GM18520 (cell line): ENCODE results near the gene CERS5.
"Not testable (repeated sequence)": the region's sequence is repeated elsewhere in the genome, so short reads cannot be mapped to it uniquely, and the experiment has no call there.

Experiments used
- ATAC-seq: cut with Tn5 transposase; IDR thresholded peaks from one replicate; pipeline ENCODE4 v1.9.1; 2021; ENCODE audit not compliant: unreplicated experiment

Gene CERS5

DNA sequence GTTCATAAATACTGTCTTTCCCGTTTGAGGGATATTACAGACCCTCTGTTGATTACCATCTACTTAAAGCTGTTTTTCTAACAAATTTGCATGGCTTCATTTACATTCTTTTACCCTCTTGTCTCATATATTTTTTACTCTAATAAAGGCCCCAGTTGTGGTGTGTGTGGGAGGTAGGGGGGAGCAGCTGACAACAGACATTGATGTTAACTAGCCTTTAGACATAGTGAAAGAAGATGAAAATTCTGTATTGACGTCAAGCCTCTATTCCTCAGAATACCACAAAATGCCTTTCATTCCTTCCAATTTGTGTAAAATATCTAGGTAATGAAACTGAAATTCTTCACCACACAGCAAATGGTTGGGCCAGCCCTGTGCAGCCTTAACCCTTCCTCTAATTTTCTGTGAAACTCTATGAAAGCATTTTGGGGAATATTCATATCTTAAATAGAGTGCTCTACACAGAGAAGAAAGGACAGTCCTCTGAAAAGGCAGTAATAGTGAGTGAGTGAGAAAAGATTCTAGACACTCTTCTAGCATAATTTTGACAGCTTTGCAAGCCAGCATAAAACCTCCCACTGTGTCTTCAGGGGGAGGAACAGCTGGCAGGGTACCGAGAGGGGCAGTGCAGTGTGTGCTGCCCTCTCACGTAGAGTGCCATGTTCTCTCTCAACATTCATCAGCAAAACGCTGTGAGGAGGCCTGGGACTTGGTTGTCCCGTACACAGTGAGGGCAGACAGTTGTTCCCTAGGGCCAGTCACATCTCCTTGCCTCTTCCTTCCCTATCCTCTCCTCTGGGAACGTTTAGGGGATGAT, 20.1 kb upstream of the CERS5 start:
- ATAC-seq, result no peak

DNA sequence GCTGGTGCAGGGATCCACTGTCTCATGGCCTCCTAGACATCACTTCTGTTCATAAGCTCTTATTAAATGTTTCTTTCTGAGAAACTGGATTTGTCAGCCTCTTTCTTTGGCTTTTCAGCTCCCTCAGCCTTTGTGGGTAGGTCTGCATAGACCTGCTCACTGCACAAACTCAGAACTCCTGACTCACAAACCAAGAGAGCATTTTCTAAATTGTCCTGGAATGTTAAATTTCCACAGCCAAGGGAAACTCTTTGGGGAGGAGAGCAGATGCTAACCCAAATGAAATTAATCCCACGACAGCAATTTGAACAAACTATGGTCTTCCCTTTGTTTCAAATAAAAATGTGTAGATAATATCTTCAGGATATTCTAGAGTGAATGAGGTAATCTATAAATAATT, 19.5 kb upstream of the CERS5 start:
- ATAC-seq, result no peak

DNA sequence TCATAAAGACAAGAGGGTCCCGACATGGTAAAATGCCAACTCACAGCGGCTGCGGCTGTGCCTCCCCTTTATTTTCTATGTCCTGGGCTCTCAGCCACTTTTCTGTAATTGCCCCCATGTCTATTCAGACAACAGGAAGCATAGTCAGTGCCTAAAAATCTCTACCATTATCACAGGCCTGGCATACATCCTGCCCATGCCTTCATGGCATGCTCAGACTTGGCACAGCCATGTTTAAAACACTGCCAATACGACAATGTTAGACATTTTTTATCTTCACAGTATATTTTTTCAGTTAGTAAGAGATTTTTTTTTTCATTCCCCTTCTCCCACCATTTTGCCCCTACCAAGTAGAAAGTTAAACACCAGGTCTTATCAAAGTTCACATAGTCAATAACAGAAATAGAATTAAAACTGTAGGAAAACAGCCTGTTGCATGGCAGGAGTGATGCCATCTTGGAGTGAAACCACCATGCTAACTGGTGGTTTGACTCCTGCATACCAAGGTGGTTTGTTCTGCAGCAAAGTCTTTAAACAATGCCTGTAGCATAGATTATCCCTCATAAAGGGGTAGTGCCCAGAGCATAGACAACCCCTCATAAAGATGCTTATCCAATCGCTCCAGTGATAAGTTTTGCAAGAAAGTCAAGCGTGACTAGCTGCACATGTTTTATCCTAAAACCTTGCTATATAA, 18.9 kb upstream of the CERS5 start:
- ATAC-seq, result no peak

DNA sequence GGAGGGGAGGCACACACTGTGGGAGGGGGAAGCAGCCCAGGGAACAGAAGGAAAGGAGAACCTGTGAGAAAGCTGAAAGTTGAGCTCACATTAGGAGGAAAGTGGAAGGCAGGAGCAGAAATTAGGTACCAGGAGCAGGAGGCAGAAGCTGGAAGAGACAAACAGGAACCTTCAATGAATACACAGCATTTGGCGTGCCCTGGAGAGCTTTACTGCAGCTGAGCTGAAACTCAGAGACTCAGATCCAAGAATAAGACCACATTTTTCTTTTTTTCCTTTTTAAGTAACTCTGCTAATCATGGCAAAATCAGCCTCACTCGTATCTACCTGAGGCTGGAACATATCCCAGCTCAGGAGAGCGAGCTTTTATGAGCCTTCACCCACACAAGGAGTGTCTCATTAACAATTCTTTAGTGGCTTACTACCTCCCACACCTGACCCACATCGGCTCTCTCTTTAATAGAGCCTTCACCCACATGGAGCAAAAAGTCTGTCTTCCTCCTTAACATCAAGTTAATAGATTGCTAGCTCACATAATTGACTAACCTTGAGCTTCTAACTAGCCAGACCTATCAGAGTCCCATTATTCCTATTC, 18.2 kb upstream of the CERS5 start:
- ATAC-seq, result no peak

DNA sequence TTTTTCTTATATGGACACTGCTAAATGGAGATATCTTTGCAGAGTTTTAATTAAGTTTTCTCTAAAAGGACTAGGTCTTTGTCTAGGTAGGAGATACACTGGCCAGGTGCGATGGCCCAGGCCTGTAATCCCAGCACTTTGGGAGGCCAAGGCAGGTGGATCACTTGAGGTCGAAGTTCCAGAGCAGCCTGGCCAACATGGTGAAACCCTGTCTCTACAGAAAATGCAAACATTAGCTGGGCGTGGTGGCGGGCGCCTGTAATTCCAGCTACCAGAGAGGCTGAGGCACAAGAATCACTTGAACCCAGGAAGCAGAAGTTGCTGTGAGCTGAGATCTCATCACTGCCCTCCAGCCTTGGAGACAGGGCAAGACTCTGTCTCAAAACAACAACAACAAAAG, 17.1 kb upstream of the CERS5 start:
- no peak for ATAC-seq

DNA sequence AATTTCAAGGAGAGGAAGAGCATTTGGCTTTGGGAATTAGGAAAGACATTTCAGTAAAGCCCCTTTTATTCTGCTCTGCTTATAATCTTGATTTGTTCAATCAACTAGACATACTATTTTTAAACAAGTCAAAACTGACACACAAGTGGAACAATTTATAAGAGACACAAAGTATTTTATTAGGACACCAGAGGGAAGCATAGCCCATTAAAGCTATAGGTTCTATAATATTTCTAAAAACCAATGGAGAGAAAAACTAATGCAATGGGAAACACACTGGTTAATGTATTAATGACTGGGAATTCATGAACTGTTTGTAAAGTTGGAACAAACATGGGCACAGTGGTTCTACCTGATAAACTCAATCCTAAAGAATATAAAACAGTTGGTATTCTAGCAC, 15.3 kb upstream of the CERS5 start:
- no peak for ATAC-seq

DNA sequence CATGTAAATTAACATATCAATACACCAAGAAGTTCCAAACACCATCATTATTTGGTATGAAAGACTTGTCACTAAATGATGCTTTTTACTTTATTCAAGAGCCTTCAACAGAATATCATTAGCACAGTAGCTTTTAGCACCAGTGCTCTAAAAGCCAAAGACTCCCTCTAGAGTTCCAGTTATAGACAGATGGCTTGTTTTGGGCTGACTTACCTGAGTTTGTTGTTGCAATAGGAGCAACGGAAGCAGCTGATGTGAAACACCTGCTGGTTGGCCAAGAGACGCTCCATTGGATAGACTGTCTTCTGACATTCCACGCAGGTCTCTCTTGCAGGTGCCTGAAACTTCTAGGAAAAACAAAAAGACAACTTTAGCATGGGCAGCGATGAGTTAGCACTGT, 14.5 kb upstream of the CERS5 start:
- no peak for ATAC-seq

DNA sequence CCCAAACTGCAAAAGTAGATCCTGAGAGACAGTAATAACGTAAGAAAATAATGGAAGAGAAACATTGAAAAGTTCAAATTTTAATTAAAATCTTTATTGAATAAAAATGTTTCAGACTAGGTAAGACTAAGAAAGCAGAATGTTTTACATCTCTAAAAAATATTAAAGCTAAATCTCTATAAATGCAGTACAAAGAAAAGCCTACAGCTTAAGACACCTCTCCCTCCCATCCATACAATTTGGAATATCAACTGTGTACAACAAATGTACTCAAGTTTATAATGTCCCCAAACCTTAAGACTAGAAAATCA, 8.5 kb upstream of the CERS5 start:
- no peak for ATAC-seq

DNA sequence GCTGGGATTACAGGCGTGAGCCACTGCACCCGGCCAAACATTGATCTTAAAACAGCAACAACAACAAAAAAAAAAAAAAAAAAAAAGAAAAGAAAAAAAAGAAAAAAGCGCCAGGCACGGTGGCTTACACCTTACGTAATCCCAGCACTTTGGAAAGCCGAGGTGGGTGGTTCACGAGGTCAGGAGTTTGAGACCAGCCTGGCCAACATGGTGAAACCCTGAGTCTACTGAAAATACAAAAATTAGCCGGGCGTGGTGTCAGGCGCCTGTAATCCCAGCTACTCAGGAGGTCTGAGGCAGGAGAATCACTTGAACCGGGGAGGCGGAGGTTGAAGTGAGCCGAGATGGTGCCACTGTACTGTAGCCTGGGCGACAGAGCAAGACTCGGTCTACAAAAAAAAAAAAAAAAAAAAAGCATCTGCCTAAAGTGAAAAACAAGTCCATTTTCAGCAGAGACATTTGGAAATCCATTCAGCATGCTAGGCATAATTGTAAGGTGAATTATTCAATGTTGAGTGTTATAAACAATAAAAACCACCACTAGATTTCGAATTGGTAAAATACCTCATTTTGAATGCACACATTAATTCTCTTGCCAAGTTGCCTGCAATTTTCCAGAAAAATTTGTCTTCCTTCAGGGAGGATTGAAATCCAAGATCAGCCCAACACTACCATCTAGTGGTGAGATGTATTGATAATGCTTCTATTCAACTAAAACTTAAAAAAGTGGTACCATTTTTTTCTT, 8.0 kb upstream of the CERS5 start:
- no peak for ATAC-seq

DNA sequence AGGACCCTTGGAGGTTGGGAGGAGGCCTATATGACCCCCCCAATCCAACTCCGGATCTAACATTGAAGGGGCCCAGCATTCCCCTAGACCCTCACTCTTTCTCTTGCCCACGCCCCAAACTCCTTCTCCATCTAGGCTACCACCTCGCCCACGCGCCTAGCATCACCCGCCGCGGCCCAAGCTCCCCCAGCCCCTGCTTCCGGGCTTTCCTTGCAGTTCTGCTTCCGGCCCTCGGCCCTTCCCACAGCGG, 445 bp downstream of the CERS5 start:
- ATAC-seq, result no peak

DNA sequence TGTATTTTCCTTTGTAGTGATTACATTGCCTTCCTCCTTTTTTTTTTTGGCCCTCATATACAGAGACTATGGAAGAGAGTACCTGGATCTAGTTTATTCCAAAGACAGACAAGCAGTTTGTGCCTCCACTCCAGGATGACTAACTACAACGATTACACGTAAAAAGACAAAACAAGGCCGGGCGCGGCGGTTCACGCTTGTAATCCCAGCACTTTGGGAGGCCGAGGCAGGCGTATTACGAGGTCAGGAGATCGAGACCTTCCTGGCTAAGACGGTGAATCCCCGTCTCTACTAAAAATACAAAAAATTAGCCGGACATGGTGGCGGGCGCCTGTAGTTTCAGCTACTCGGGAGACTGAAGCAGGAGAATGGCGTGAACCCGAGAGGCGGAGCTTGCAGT, 2.2 kb downstream of the CERS5 start:
- ATAC-seq, result no peak

DNA sequence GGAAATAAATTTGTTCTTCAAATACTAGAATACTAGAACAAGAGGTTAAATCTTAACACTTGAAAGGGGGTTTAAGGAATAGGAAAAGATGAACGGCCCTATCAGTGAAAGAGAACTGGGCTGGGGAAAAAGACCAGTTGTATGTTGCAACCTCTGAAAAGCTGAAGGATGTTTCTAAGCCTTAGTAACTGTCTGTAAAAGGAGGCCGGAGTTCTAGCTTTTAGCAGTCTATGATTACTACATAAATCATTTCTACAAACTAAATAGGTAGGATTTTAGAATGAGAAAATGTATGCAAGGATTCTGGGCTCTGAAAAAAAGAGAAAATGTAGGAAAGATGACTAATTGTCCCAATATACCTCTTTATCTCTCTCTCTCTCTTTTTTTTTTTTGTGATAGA, 4.9 kb downstream of the CERS5 start:
- no peak for ATAC-seq

DNA sequence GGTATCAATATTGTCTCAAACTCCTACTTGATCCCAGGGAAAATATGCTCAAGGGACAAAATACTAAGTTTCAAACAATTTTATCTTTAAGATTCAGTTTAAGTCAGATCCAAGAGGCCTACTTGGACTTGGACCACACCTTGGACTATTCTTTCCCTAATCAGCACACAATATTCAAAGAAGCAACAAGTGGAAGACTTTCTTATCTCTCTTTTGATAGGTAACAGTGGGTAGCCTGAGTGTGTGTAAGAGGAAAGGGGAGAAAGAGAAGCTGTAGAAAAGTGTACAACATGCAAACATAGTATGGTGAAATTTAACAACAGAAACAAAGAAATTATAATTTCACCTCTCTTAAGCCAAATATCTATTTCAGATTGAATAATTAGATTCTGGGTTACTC, 6.5 kb downstream of the CERS5 start:
- ATAC-seq, result no peak

DNA sequence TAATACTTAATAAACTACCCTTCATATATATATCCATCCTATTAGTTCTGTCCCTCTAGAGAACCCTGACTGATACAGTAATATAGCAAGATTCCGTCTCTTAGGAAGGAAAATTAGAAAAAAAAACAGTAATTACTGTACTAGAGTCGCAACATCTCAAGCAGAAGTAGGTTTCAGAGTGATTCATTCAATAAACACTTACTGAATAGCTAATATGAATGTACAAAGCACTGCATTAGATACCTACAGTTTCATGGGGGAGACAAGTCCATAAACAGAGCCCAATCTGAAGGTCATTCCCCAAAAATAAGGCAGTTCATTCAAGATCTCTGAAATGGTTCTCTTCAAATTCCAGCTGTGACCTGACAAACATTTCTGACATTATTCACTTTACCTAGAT, 9.9 kb downstream of the CERS5 start:
- no peak for ATAC-seq

DNA sequence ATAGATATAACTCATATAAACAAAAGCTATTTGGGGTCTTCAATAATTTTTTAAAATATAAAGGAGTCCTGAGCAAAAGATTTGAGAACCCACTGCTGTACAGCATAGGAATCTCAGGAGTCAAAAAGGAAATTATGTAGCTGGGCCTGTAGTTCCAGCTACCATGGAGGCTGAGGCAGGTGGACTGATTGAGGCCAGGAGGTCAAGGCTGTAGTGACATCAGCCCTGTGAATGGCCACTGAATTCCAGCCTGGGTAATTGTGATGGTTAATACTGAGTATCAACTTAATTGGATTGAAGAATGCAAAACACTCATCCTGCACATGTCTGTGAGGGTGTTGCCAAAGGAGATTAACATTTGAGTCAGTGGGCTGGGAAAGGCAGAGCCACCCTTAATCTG, 10.5 kb downstream of the CERS5 start:
- ATAC-seq, result no peak

DNA sequence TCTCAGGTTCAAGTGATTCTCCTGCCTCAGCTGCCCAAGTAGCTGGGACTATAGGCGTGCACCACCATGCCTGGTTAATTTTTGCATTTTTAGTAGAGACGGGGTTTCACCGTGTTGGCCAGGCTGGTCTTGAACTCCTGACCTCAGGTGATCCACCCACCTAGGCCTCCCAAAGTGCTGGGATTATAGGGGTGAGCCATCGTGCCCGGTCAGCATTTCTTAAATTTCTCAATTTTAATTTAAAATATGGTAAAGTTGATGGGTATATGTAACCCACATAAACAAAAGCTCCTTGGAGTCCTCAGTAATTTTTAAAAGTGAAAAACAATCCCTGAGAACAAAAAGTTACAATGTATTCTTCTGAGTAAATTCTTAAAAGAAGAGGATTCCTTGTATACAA, 12.2 kb downstream of the CERS5 start:
- not testable (repeated sequence) for ATAC-seq

DNA sequence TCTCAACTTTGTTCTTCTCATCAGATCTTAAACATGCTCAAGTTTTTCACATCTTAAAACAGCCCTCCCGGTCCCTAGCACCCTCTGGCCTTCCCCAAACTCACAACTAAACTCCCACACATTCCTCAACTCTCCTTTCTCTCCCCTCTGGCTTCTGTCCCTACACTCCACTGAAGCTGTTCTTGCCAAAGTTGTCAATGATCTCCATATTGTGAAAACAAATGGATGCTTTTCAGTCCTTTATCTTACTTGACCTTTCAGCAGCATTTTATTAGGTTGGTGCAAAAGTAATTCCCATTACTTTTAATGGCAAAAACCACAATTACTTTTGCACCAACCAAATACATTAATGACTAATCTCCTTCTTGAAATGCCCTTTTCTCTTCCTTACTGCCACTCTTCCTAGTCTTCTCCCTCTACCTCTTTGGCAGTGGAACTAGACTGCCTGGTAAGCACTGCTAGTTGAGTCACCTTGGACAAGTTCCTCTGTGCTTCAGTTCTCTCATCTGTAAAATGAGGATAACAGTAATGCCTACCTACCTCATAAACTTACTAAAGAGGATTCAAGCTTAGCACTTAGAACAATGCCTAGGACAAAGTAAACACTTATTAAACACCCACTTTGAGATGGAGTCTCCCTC, 16.0 kb downstream of the CERS5 start:
- no peak for ATAC-seq

DNA sequence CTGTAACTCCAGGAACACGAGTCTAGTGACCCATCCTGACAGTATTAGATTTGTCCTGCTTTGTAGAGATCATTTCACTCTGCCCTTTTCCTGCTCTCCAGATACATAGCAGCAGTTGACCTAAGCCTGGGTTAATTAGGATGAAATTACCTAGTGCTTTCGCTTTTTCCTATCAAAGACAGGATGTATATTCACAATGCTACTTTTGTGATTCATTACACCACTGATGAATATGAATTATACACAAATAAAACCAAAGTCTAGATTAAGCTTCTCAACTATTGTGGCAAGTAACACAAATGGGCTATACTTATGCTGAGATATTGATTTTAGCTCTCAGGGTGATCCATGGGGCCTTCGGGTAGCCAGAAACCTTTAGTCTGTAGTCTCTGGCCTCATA, 17.9 kb downstream of the CERS5 start:
- no peak for ATAC-seq

DNA sequence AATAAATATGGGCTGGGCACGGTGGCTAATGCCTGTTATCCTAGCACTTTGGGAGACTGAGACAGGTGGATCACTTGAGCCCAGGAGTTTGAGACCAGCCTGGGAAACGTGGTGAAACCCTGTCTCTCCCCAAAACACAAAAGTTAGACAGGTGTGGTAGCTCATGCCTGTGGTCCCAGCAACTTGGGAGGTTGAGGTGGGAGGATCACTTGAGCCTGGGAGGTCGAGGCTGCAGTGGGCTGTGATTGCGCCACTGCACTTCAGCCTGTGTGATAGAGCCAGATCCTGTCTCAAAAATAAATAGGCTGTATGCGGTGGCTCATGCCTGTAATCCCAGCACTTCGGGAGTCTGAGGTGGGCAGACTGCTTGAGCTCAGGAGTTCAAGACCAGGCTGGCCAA, 19.2 kb downstream of the CERS5 start:
- ATAC-seq, result not testable (repeated sequence)

DNA sequence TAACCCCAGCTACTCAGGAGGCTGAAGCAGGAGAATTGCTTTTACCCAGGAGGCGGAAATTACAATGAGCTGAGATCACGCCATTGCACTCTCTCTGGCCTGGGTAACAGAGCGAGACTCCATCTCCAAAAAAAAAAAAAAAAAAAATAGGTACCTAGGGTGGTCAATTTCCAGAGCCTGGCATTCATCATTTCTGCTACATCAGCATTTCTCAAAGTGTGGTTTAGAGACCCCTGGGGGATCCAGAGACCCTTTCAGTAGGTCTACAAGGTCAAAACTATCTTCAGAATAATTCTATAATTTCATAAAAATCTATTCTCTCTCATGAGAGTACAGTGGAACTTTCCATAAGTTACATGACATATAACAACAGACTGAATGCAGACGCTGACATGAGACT, 19.9 kb downstream of the CERS5 start:
- ATAC-seq, result no peak

DNA sequence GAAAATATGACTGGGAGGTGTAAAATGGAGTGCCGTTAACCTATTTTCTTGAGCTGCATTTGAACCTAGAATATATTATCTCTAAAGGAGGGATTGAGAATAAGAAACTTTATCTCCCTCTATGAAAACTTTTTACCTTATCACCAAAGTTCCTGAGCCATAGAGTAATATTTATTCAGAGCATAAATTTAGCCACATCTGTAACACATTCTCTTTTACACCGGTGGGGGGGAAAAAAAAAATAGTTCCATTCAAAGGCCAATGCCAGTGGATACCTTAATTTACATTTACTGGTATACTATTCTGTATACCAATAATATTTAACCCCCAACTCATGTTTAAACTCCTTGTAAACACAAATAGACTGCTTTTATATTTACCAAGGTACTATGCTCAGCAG, 21.7 kb downstream of the CERS5 start:
- ATAC-seq, result no peak

DNA sequence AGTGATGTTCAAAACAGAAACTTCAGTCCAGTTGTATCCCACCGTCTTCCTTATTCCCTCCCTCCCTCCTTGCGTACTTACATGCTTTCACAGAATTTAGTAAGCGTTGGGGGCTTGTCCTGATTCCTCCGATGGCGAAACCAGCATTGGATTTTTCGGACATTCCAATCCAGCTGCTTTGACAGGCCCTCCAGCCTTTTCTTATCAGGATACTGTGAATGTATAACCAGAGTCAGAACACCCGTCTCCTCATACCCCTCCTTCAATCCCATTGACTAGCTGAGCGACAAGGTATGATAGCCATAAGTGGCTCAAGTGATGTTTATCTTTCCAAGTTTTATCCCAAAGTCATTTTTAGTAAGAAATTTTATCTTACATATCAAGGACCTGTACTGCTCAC, 24.2 kb downstream of the CERS5 start:
- no peak for ATAC-seq
